HEK293 (cell line): ENCODE results near the gene PRTFDC1.

Source experiments
- CTCF ChIA-PET: fragments of 350-600 bp; formaldehyde crosslinking; extraction: SDS; loops from one replicate; lab custom pipeline; 2021; ENCODE audit warnings: antibody characterized with exemption; lab: Yijun Ruan, JAX
- POLR2A ChIA-PET: fragments of 300-600 bp; formaldehyde crosslinking; extraction: SDS; loops from one replicate; lab custom pipeline; 2020; ENCODE audit warnings: antibody characterized with exemption, inconsistent platforms; lab: Yijun Ruan, JAX
- H3K27ac ChIP-seq: fragments of 200-500 bp; sonication (Bioruptor generic); 2 replicates; pipeline ENCODE4 v1.5.1; 2014; ENCODE audit warnings: low read depth, low read length, control low read depth, inconsistent platforms; ENCODE audit errors: extremely low read depth
- H3K36me3 ChIP-seq, 2 experiments: fragments of 200-500 bp in 1 of 2; sonication (Bioruptor generic) in 1 of 2; 1 replicate in 1 of 2; 2 replicates in 1 of 2; pipeline ENCODE4 v1.5.1; 2014 to 2017; ENCODE audit warnings: inconsistent platforms in 2 of 2, low read length in 2 of 2; ENCODE audit not compliant: control insufficient read depth in 2 of 2, insufficient read depth in 1 of 2
- H3K4me1 ChIP-seq: fragments of 200-500 bp; sonication (Bioruptor generic); 2 replicates; pipeline ENCODE4 v1.5.1; 2014; ENCODE audit warnings: mild to moderate bottlenecking, low read length, inconsistent platforms; ENCODE audit not compliant: control insufficient read depth, insufficient read depth
- H3K4me3 ChIP-seq: 2 replicates; pipeline ENCODE4 v1.5.1; 2011; ENCODE audit warnings: low read depth, mild to moderate bottlenecking, control low read depth, low read length, moderate library complexity
- H3K9me3 ChIP-seq: fragments of 200-500 bp; sonication (Bioruptor generic); 2 replicates; pipeline ENCODE4 v1.5.1; 2014; ENCODE audit warnings: low read depth, low read length, inconsistent platforms; ENCODE audit not compliant: control insufficient read depth, insufficient read depth
- BCL11B ChIP-seq: fragments of 450-650 bp; formaldehyde crosslinking; IDR thresholded peaks from 2 replicates; pipeline ENCODE4 v1.5.1; 2016; ENCODE audit warnings: low read depth, missing biosample characterization, missing genetic modification characterization
- EGR2 ChIP-seq: fragments of 450-650 bp; formaldehyde crosslinking; IDR thresholded peaks from 2 replicates; pipeline ENCODE4 v1.5.1; 2016; ENCODE audit warnings: low read depth, missing biosample characterization, missing genetic modification characterization
- GLI2 ChIP-seq: fragments of 450-650 bp; formaldehyde crosslinking; IDR thresholded peaks from 2 replicates; pipeline ENCODE4; 2017; ENCODE audit warnings: missing biosample characterization, missing genetic modification characterization, low read depth, borderline replicate concordance
- KLF9 ChIP-seq: fragments of 450-650 bp; formaldehyde crosslinking; IDR thresholded peaks from 2 replicates; pipeline ENCODE4 v1.5.1; 2016; ENCODE audit warnings: missing biosample characterization, missing genetic modification characterization, low read depth
- MZF1 ChIP-seq: fragments of 450-650 bp; formaldehyde crosslinking; IDR thresholded peaks from 2 replicates; pipeline ENCODE4 v1.5.1; 2017; ENCODE audit warnings: missing biosample characterization, missing genetic modification characterization, borderline replicate concordance
- OVOL3 ChIP-seq: fragments of 450-650 bp; formaldehyde crosslinking; IDR thresholded peaks from 2 replicates; pipeline ENCODE4 v1.5.1; 2016; ENCODE audit warnings: missing biosample characterization, missing genetic modification characterization
- RBAK ChIP-seq: fragments of 450-650 bp; formaldehyde crosslinking; IDR thresholded peaks from 2 replicates; pipeline ENCODE4 v1.5.1; 2016; ENCODE audit warnings: missing biosample characterization, missing genetic modification characterization
- SCRT1 ChIP-seq: fragments of 450-650 bp; formaldehyde crosslinking; IDR thresholded peaks from 2 replicates; pipeline ENCODE4 v1.5.1; 2016; ENCODE audit warnings: missing biosample characterization, missing genetic modification characterization, borderline replicate concordance
- SP7 ChIP-seq: fragments of 450-650 bp; formaldehyde crosslinking; IDR thresholded peaks from 2 replicates; pipeline ENCODE4 v1.5.1; 2016; ENCODE audit warnings: missing biosample characterization, missing genetic modification characterization
- ZBTB17 ChIP-seq: fragments of 450-650 bp; formaldehyde crosslinking; IDR thresholded peaks from 2 replicates; pipeline ENCODE4 v1.5.1; 2016; ENCODE audit warnings: missing biosample characterization, missing genetic modification characterization
- ZBTB21 ChIP-seq: fragments of 450-650 bp; formaldehyde crosslinking; IDR thresholded peaks from 2 replicates; pipeline ENCODE4 v1.5.1; 2017; ENCODE audit warnings: missing biosample characterization, missing genetic modification characterization
- ZBTB48 ChIP-seq: fragments of 450-650 bp; formaldehyde crosslinking; IDR thresholded peaks from 2 replicates; pipeline ENCODE4 v1.5.1; 2016; ENCODE audit warnings: missing biosample characterization, missing genetic modification characterization
- ZNF146 ChIP-seq: fragments of 450-650 bp; formaldehyde crosslinking; IDR thresholded peaks from 2 replicates; pipeline ENCODE4 v1.5.1; 2016; ENCODE audit warnings: missing biosample characterization, missing genetic modification characterization
- ZNF155 ChIP-seq: fragments of 450-650 bp; formaldehyde crosslinking; IDR thresholded peaks from 2 replicates; pipeline ENCODE4 v1.5.1; 2016; ENCODE audit warnings: missing biosample characterization, missing genetic modification characterization
- ZNF174 ChIP-seq: fragments of 450-650 bp; formaldehyde crosslinking; IDR thresholded peaks from 2 replicates; pipeline ENCODE4 v1.5.0; 2017; ENCODE audit warnings: missing biosample characterization, mild to moderate bottlenecking, missing genetic modification characterization
- ZNF335 ChIP-seq: fragments of 450-650 bp; formaldehyde crosslinking; conservative IDR thresholded peaks from 2 replicates; pipeline ENCODE4 v1.5.1; 2016; ENCODE audit warnings: missing biosample characterization, missing genetic modification characterization
- ZNF561 ChIP-seq: fragments of 450-650 bp; IDR thresholded peaks from 2 replicates; pipeline ENCODE4 v1.5.1; 2018; ENCODE audit warnings: missing biosample characterization, missing genetic modification characterization, borderline replicate concordance
- ZNF596 ChIP-seq: fragments of 450-650 bp; IDR thresholded peaks from 2 replicates; pipeline ENCODE4 v1.5.0; 2018; ENCODE audit warnings: missing biosample characterization, mild to moderate bottlenecking, missing genetic modification characterization, moderate library complexity
- ZNF629 ChIP-seq: fragments of 450-650 bp; formaldehyde crosslinking; IDR thresholded peaks from 2 replicates; pipeline ENCODE4 v1.5.1; 2017; ENCODE audit warnings: missing biosample characterization, missing genetic modification characterization
- ZNF654 ChIP-seq: fragments of 450-650 bp; formaldehyde crosslinking; IDR thresholded peaks from 2 replicates; pipeline ENCODE4 v1.5.1; 2016; ENCODE audit warnings: low read depth, missing biosample characterization, missing genetic modification characterization
- ZNF701 ChIP-seq: fragments of 450-650 bp; formaldehyde crosslinking; IDR thresholded peaks from 2 replicates; pipeline ENCODE4 v1.5.1; 2016; ENCODE audit warnings: missing biosample characterization, missing genetic modification characterization
- ZNF747 ChIP-seq: fragments of 450-650 bp; formaldehyde crosslinking; IDR thresholded peaks from 2 replicates; pipeline ENCODE4 v1.5.1; 2016; ENCODE audit warnings: missing biosample characterization, missing genetic modification characterization
- ZNF785 ChIP-seq: fragments of 450-650 bp; formaldehyde crosslinking; IDR thresholded peaks from 2 replicates; pipeline ENCODE4 v1.5.1; 2016; ENCODE audit warnings: missing biosample characterization, missing genetic modification characterization
- TF ChIP-seq, protein P1 (sequence below): fragments of 450-650 bp; formaldehyde crosslinking; IDR thresholded peaks from 2 replicates; pipeline ENCODE4 v1.5.1; 2017; ENCODE audit warnings: missing biosample characterization, missing genetic modification characterization
- TF ChIP-seq, protein P2 (sequence below): fragments of 450-650 bp; formaldehyde crosslinking; IDR thresholded peaks from 2 replicates; pipeline ENCODE4 v1.5.1; 2016; ENCODE audit warnings: missing biosample characterization, missing genetic modification characterization
- TF ChIP-seq, protein P3 (sequence below): fragments of 450-650 bp; formaldehyde crosslinking; IDR thresholded peaks from 2 replicates; pipeline ENCODE4 v1.5.1; 2016; ENCODE audit warnings: missing biosample characterization, missing genetic modification characterization

The PRTFDC1 gene

DNA sequence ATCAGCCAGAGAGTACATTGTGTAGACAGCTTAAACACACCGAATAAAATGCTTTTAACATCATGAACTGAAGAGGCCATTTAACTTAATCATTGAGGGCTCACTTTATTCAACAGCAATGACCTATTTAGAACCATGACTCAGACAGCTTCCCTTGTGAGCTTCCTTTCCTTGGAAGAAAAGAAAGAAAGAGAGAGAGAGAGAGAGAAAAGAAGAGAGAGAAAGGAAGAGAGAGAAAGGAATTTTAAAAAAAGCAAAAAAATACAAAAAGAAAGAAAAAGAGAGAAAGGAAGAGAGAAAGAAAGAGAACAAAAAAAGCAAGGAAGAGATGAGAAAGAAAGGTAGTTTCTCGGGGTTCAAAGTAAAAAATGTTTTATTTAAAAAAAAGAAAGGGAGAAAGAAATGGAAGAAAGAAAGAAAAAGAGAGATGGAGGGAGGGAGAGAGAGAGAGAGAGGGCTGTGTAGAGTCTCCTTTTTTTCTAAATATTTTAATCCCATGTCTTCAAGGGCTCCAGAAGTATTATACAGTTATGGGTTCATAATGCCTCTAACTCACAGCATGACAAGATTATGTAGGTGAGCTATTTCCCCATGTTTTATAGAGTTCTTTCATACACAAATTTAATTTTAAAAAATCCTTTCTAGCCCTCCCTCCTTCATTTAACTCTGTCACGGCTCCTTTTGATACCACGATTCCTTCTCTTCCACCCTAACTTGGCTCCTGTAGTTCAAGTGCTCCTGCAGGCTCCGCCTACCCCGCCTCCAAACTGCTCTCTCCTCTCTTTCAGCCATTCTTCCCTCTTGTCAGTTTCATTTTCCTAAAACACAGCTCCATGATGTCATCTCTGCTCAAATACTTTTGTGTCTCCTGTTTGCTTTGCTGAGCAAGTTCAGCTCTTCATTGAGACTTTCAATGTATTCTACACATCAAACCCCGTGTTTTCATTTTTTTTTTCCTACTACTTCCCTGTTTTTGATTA lies 85.5 kb downstream of the PRTFDC1 start (continued):
- TF ChIP-seq, protein P1, sequence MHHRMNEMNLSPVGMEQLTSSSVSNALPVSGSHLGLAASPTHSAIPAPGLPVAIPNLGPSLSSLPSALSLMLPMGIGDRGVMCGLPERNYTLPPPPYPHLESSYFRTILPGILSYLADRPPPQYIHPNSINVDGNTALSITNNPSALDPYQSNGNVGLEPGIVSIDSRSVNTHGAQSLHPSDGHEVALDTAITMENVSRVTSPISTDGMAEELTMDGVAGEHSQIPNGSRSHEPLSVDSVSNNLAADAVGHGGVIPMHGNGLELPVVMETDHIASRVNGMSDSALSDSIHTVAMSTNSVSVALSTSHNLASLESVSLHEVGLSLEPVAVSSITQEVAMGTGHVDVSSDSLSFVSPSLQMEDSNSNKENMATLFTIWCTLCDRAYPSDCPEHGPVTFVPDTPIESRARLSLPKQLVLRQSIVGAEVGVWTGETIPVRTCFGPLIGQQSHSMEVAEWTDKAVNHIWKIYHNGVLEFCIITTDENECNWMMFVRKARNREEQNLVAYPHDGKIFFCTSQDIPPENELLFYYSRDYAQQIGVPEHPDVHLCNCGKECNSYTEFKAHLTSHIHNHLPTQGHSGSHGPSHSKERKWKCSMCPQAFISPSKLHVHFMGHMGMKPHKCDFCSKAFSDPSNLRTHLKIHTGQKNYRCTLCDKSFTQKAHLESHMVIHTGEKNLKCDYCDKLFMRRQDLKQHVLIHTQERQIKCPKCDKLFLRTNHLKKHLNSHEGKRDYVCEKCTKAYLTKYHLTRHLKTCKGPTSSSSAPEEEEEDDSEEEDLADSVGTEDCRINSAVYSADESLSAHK (tag by site-specific recombination) = peak; percentile 96
- TF ChIP-seq ZNF596 (tag by site-specific recombination) (peak; percentile 63; the same call in 1 of the 2 replicates), EGR2 (tag by site-specific recombination) (no peak), ZBTB21 (tag by site-specific recombination) (peak; percentile 56), ZNF654 (tag by site-specific recombination) (0 out of 2 replicates have a peak, but pooled peaks have one; percentile 10), ZNF701 (tag by site-specific recombination) (no peak), ZNF629 (tag by site-specific recombination) (peak; percentile 86), ZNF335 (tag by site-specific recombination) (0 out of 2 replicates have a peak, but pooled peaks have one; percentile 11)
- TF ChIP-seq, protein P2, sequence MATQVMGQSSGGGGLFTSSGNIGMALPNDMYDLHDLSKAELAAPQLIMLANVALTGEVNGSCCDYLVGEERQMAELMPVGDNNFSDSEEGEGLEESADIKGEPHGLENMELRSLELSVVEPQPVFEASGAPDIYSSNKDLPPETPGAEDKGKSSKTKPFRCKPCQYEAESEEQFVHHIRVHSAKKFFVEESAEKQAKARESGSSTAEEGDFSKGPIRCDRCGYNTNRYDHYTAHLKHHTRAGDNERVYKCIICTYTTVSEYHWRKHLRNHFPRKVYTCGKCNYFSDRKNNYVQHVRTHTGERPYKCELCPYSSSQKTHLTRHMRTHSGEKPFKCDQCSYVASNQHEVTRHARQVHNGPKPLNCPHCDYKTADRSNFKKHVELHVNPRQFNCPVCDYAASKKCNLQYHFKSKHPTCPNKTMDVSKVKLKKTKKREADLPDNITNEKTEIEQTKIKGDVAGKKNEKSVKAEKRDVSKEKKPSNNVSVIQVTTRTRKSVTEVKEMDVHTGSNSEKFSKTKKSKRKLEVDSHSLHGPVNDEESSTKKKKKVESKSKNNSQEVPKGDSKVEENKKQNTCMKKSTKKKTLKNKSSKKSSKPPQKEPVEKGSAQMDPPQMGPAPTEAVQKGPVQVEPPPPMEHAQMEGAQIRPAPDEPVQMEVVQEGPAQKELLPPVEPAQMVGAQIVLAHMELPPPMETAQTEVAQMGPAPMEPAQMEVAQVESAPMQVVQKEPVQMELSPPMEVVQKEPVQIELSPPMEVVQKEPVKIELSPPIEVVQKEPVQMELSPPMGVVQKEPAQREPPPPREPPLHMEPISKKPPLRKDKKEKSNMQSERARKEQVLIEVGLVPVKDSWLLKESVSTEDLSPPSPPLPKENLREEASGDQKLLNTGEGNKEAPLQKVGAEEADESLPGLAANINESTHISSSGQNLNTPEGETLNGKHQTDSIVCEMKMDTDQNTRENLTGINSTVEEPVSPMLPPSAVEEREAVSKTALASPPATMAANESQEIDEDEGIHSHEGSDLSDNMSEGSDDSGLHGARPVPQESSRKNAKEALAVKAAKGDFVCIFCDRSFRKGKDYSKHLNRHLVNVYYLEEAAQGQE (tag by site-specific recombination) = no peak

DNA sequence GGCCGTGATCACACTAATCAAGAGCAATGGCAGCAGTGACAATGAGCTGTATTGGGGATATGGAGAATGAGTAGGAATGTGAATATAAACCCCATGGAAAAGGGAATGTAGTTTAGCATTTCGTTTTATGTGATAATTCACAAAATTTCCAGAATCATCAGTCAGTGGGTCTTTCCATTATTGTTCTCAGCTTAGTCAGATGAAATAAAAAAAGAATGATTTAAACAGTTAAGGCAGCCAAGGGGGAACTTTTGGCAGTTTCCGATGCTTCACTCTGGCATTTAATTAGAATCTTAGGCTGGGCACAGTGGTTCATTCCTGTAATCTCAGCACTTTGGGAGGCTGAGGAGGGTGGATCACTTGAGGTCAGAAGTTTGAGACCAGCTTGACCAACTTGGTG lies 86.6 kb downstream of the PRTFDC1 start:
- ChIA-PET CTCF (interaction anchor here (0.7 kb wide), 1 partner anchor 12 kb away, joined by 3 read pairs; no protein-coding TSS in a partner anchor), POLR2A (no interaction called here)
- H3K4me1 ChIP-seq = peaks cover 4% of the 10 kb centered on the region
- no peak overlapping the region for H3K27ac ChIP-seq
- H3K36me3 ChIP-seq = no peaks in the 10 kb centered on the region
- H3K9me3 ChIP-seq = no peaks in the 10 kb centered on the region
- H3K4me3 ChIP-seq = no peak overlapping the region
- TF ChIP-seq KLF9 = no peak
- TF ChIP-seq EGR2 (tag by site-specific recombination) = no peak
- TF ChIP-seq ZNF561 (tag by site-specific recombination) = no peak
- TF ChIP-seq ZNF747 = no peak
- TF ChIP-seq ZNF174 (tag by site-specific recombination) = no peak
- no peak for TF ChIP-seq BCL11B (tag by site-specific recombination)
- no peak for TF ChIP-seq OVOL3 (tag by site-specific recombination)
- TF ChIP-seq GLI2 (tag by site-specific recombination) = no peak
- TF ChIP-seq ZBTB48 (tag by site-specific recombination) = no peak
- TF ChIP-seq RBAK = no peak
- TF ChIP-seq, protein P3, sequence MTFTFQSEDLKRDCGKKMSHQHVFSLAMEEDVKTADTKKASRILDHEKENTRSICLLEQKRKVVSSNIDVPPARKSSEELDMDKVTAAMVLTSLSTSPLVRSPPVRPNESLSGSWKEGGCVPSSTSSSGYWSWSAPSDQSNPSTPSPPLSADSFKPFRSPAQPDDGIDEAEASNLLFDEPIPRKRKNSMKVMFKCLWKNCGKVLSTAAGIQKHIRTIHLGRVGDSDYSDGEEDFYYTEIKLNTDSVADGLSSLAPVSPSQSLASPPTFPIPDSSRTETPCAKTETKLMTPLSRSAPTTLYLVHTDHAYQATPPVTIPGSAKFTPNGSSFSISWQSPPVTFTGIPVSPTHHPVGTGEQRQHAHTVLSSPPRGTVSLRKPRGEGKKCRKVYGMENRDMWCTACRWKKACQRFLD (tag by site-specific recombination) = no peak
- TF ChIP-seq SCRT1 (tag by site-specific recombination) = no peak
- TF ChIP-seq ZNF146 (tag by site-specific recombination) = no peak
- TF ChIP-seq SP7 (tag by site-specific recombination) = no peak
- no peak for TF ChIP-seq MZF1 (tag by site-specific recombination)
- no peak for TF ChIP-seq ZNF155 (tag by site-specific recombination)
- no peak for TF ChIP-seq ZNF785 (tag by site-specific recombination)
- TF ChIP-seq ZBTB17 (tag by site-specific recombination) = no peak
- TF ChIP-seq, all 188 proteins: peak for 0
